Kidney epithelial cell (primary cell): ENCODE measurements around the gene TNFRSF8. TPM values are rescaled to one million over a fixed set of nuclear protein-coding genes. Genes with fewer than 3 reads are reported as not detected.

Experiments
- DNase-seq: peaks from one replicate; pipeline ENCODE4 v3.0.0-alpha.2; 2010; ENCODE audit warnings: low read depth
- H3K27me3 ChIP-seq: 2 replicates; pipeline ENCODE4 v1.6.0; 2011; ENCODE audit warnings: low read length; ENCODE audit not compliant: control insufficient read depth, insufficient read depth
- H3K36me3 ChIP-seq: 2 replicates; pipeline ENCODE4 v1.5.1; 2011; ENCODE audit warnings: low read length; ENCODE audit not compliant: control insufficient read depth, insufficient read depth
- H3K4me3 ChIP-seq: 2 replicates; pipeline ENCODE4 v1.5.1; 2011; ENCODE audit warnings: low read depth, mild to moderate bottlenecking, control low read depth, low read length
- CTCF ChIP-seq: IDR thresholded peaks from 2 replicates; pipeline ENCODE4 v1.5.1; 2011; ENCODE audit warnings: mild to moderate bottlenecking, moderate library complexity, low read length, control low read depth, inconsistent platforms; ENCODE audit not compliant: insufficient read depth, poor library complexity, severe bottlenecking
- total RNA-seq: library from RNA; depleted of rRNA; stranded (reverse); fragments of >200 nt; gene quantifications from 2 replicates; pipeline ENCODE4 v1.2.3, GENCODE V29; 2015

Gene TNFRSF8
- total RNA-seq, 1 donor from 2014 or later, result 0.21 TPM

GRCh38 chr1:12142891-12143630, 80.0 kb downstream of the TNFRSF8 start:
- no peak for DNase-seq
- TF ChIP-seq CTCF, result no peak
- Histone ChIP-seq H3K27me3 (peaks cover 8% of the 10 kb centered on the region), H3K4me3 (no peak overlapping the region), H3K36me3 (no peaks in the 10 kb centered on the region)

- H3K4me3 ChIP-seq, result no peak overlapping the region
- no peaks in the 10 kb centered on the region for H3K36me3 ChIP-seq
- H3K27me3 ChIP-seq, result peaks cover 5% of the 10 kb centered on the region
- no peak for DNase-seq
- no peak for TF ChIP-seq CTCF
Measured at GRCh38 chr1:12143631-12144155, 80.6 kb downstream of the TNFRSF8 start.

DNA sequence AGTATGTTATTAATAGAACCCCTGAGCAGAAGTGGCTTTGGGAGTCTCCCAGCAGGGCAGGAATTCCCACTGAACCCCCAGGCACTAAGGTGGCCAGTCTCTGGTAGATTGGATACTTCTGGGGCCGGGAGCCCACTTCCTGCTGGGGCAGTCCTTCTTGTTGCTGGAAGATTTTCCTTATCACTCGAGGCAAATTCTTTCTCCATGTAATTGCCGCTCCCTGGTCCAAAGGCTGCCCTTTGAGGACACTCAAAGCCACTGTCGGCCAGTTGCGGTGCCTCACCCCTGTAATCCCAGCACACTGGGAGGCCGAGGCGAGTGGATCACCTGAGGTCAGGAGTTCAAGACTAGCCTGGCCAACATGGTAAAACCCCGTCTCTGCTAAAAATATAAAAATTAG, 81.1 kb downstream of the TNFRSF8 start:
- TF ChIP-seq CTCF, result no peak
- Histone ChIP-seq H3K27me3 (peaks cover 5% of the 10 kb centered on the region), H3K36me3 (no peaks in the 10 kb centered on the region), H3K4me3 (no peak overlapping the region)
- DNase-seq, result no peak

DNA sequence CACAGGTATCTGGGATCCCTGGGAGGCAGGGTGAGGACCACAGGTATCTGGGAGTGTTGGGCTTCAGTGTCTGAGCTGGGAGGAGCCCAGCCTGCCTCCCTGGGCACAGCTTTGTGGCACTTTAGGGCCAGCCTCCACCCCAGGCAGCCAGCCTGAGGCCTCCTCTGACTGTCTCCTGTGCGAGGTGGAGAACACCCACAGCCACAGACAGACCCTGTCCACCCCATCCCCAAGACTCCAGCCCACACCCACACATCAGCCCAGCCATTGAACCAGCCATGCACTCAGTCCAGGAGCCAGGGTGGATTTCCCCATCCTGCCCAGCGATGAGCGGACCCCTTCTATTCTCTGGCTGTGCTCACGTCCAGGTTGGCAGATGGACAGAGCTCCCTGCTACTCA, 81.9 kb downstream of the TNFRSF8 start:
- H3K4me3 ChIP-seq, result no peak overlapping the region
- no peaks in the 10 kb centered on the region for H3K36me3 ChIP-seq
- TF ChIP-seq CTCF, result no peak
- no peak for DNase-seq
- peaks cover 5% of the 10 kb centered on the region for H3K27me3 ChIP-seq

DNA sequence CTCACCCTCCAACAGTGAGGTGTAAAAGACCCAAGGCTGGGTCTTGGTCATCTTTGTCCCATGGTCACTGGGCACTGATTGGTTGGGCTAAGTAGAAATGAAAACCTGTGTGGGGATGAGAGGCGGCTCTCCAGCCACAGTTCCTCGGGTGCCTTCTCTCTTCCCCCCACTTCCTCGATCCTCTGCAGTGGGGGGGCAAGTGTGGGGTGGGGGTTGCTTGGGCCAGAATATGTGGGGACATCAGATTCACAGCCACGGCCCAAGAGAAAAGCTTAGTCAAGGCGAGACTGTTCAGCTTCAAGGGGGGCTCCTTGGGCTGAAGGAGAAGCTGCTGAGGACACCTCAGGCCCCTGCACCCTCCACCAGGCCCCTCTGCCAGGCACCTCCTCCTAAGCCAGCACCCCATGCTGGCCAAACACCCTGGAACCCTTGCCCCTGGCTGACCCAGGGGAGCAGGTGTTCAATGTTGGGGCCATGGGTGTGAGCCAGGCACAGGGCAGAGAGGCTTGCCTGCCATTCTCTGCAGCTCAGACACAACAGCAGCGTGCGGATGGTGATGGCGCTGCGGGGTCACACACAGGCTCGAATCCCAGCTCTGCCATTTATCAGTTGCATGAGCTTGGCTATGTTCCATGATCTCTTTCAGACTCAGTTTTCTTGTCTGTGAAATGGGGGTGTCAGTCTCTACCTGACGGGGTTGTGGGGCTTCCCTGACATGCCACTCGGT, 82.7 kb downstream of the TNFRSF8 start:
- DNase-seq, result no peak
- no peak for TF ChIP-seq CTCF
- no peak overlapping the region for H3K4me3 ChIP-seq
- peaks cover 5% of the 10 kb centered on the region for H3K27me3 ChIP-seq
- H3K36me3 ChIP-seq, result no peaks in the 10 kb centered on the region
